ENCODE measurements around the gene LCE2B. TPM values are rescaled to one million over a fixed set of nuclear protein-coding genes. Genes with fewer than 3 reads are reported as not detected.
"Not testable (repeated sequence)": the region's sequence is repeated elsewhere in the genome, so short reads cannot be mapped to it uniquely, and the experiment has no call there.

LCE2B gene
- not detected for total RNA-seq

GRCh38 chr1:152685823-152686222 is at the start of gene LCE2B:
Gene LCE2B, plus strand, starts transcription at chr1:152686123. Its CDS starts 721 bp downstream, at chr1:152686844.
- 71 to 100% methylated on average over 1 to 4 of the region's 4 CpGs for WGBS, 2 donors
- H3K27me3 ChIP-seq; H3K4me1 ChIP-seq; DNase-seq; H3K4me3 ChIP-seq; H3K9me3 ChIP-seq; H3K27ac ChIP-seq; intact Hi-C loops (cut with DNase I); H3K36me3 ChIP-seq: not testable (repeated sequence)

GRCh38 chr1:152640351-152640750 is 45.6 kb upstream of the LCE2B start:
- no peak for DNase-seq
- 73 to 90% methylated on average over 1 of the region's 1 CpG for WGBS, 2 donors

GRCh38 chr1:152643945-152644344 is 42.0 kb upstream of the LCE2B start:
- H3K4me3 ChIP-seq = no peak overlapping the region
- no peaks in the 10 kb centered on the region for H3K36me3 ChIP-seq
- no peak for DNase-seq
- TF ChIP-seq POLR2A (IDR thresholded peaks at IDR 0.05) = no peak
- TF ChIP-seq CTCF (IDR thresholded peaks at IDR 0.05) = no peak
- H3K4me1 ChIP-seq = no peaks in the 10 kb centered on the region
- intact Hi-C loops (cut with DNase I) = no loop called here
- H3K27me3 ChIP-seq = peaks cover 0 to 8% (median 0%) of the 10 kb centered on the region in 4 donors
- WGBS, 2 donors = 50 to 66% methylated on average over 3 of the region's 3 CpGs
- H3K27ac ChIP-seq = no peak overlapping the region
- peaks cover 0 to 4% (median 0%) of the 10 kb centered on the region in 3 donors for H3K9me3 ChIP-seq

More at GRCh38 chr1:152640351-152640750, 45.6 kb upstream of the LCE2B start:
- no peaks in the 10 kb centered on the region for H3K4me1 ChIP-seq
- peaks cover 0 to 4% (median 0%) of the 10 kb centered on the region in 4 donors for H3K27me3 ChIP-seq
- no peak for TF ChIP-seq POLR2A (IDR thresholded peaks at IDR 0.05)
- no peak for TF ChIP-seq CTCF (IDR thresholded peaks at IDR 0.05)
- H3K4me3 ChIP-seq = no peak overlapping the region
- H3K27ac ChIP-seq = no peak overlapping the region
- intact Hi-C loops (cut with DNase I) = no loop called here
- H3K36me3 ChIP-seq = no peaks in the 10 kb centered on the region
- H3K9me3 ChIP-seq = peaks cover 0 to 5% (median 0%) of the 10 kb centered on the region in 3 donors

- Histone ChIP-seq H3K4me1 (no peaks in the 10 kb centered on the region), H3K36me3 (no peaks in the 10 kb centered on the region), H3K9me3 (no peaks in the 10 kb centered on the region), H3K27ac (no peak overlapping the region), H3K27me3 (peaks cover 0 to 8% (median 0%) of the 10 kb centered on the region in 4 donors), H3K4me3 (no peak overlapping the region)
- no peak for DNase-seq
- intact Hi-C loops (cut with DNase I) = no loop called here
- no peak for TF ChIP-seq POLR2A (IDR thresholded peaks at IDR 0.05)
- TF ChIP-seq CTCF (IDR thresholded peaks at IDR 0.05) = no peak
- 51 to 58% methylated on average over 2 to 3 of the region's 3 CpGs for WGBS, 2 donors
Measured at GRCh38 chr1:152645146-152645545, 40.8 kb upstream of the LCE2B start.

GRCh38 chr1:152646656-152647055 is 39.3 kb upstream of the LCE2B start:
- intact Hi-C loops (cut with DNase I) = no loop called here
- no peaks in the 10 kb centered on the region for H3K36me3 ChIP-seq
- no peaks in the 10 kb centered on the region for H3K9me3 ChIP-seq
- DNase-seq = no peak
- TF ChIP-seq POLR2A (IDR thresholded peaks at IDR 0.05) (no peak), CTCF (IDR thresholded peaks at IDR 0.05) (no peak)
- no peak overlapping the region for H3K27ac ChIP-seq
- peaks cover 0 to 8% (median 0%) of the 10 kb centered on the region in 4 donors for H3K27me3 ChIP-seq
- no peak overlapping the region for H3K4me3 ChIP-seq
- no peaks in the 10 kb centered on the region for H3K4me1 ChIP-seq

- H3K27me3 ChIP-seq = no peaks in the 10 kb centered on the region
- TF ChIP-seq CTCF (IDR thresholded peaks at IDR 0.05) = peak; percentile 34 to 73 (median 62)
- TF ChIP-seq POLR2A (IDR thresholded peaks at IDR 0.05) = no peak
- H3K27ac ChIP-seq = no peak overlapping the region
- no peak for DNase-seq
- no peak overlapping the region for H3K4me3 ChIP-seq
- no peaks in the 10 kb centered on the region for H3K4me1 ChIP-seq
- H3K36me3 ChIP-seq = no peaks in the 10 kb centered on the region
- H3K9me3 ChIP-seq = no peaks in the 10 kb centered on the region
- intact Hi-C loops (cut with DNase I) = loop anchor here (10.0 kb wide), 2 partner anchors 211 to 571 kb away; no protein-coding TSS in a partner anchor
- 29 to 31% methylated on average over 10 of the region's 10 CpGs for WGBS, 2 donors
Measured at GRCh38 chr1:152654110-152654509, 31.8 kb upstream of the LCE2B start.

Data from esophagus squamous epithelium (tissue), 5 donors.